ENCODE measurements around the gene MYBPC2.

GRCh38 chr19:50512112-50512998 lies 79.7 kb downstream of the MYBPC2 start:
- TF ChIP-seq SUZ12 (IDR thresholded peaks at IDR 0.05; ENCODE audit: extremely low read depth, insufficient read depth, insufficient read length) (no peak), YY1 (IDR thresholded peaks at IDR 0.05; ENCODE audit: insufficient read depth, insufficient read length) (no peak)

All from NT2/D1 (cell line).